PC-3 (cell line): ENCODE measurements around the gene ATG16L1. TPM values are rescaled to one million over a fixed set of nuclear protein-coding genes. Genes with fewer than 3 reads are reported as not detected.

ENCODE experiments used
- ATAC-seq: fragments of 200-7000 bp; cut with Tn5 transposase; 2 replicates; pipeline ENCODE4 v1.9.1; 2020; ENCODE audit warnings: mild to moderate bottlenecking, moderate library complexity
- BruUV-seq: library from RNA; stranded (reverse); fragments of 400-500 nt; replicated peaks from 2 replicates; lab custom pipeline; 2021; lab: Mats Ljungman, UMichigan
- CTCF ChIA-PET: fragments of 300-600 bp; sonication (Branson Sonifier 250); formaldehyde crosslinking; loops from one replicate; lab custom pipeline; 2022; ENCODE audit warnings: antibody characterized with exemption; lab: Charles Lee
- POLR2A ChIA-PET: fragments of 300-600 bp; sonication (Branson Sonifier 250); formaldehyde crosslinking; loops from one replicate; lab custom pipeline; 2022; ENCODE audit warnings: antibody characterized with exemption; ENCODE audit not compliant: unreplicated experiment; lab: Charles Lee
- DNase-seq: peaks from one replicate; pipeline ENCODE4 v3.0.0-alpha.2; 2015
- H2AFZ ChIP-seq: fragments of 300-600 bp; sonication (generic); 2 replicates; pipeline ENCODE4 v1.6.0; 2016; ENCODE audit warnings: antibody characterized with exemption, low read length
- H3F3A ChIP-seq: fragments of 300-600 bp; sonication (generic); one replicate; pipeline ENCODE4 v1.6.0; 2017; ENCODE audit warnings: antibody characterized with exemption, low read length, control low read depth, mild to moderate bottlenecking; ENCODE audit not compliant: unreplicated experiment
- H3K27ac ChIP-seq: fragments of 300-600 bp; sonication (generic); 2 replicates; pipeline ENCODE4 v1.5.1; 2016; ENCODE audit warnings: mild to moderate bottlenecking, low read length
- H3K27me3 ChIP-seq: fragments of 300-600 bp; sonication (generic); 2 replicates; pipeline ENCODE4 v1.6.1; 2016; ENCODE audit warnings: low read length, mixed read lengths
- H3K36me3 ChIP-seq: fragments of 300-600 bp; sonication (generic); 2 replicates; pipeline ENCODE4 v1.6.1; 2016; ENCODE audit warnings: low read depth, mixed run types, low read length, mixed read lengths
- H3K4me1 ChIP-seq: fragments of 300-600 bp; sonication (generic); 2 replicates; pipeline ENCODE4 v1.5.1; 2016; ENCODE audit warnings: low read length; ENCODE audit not compliant: insufficient read depth
- H3K4me2 ChIP-seq: fragments of 300-600 bp; sonication (generic); 2 replicates; pipeline ENCODE4 v1.6.0; 2016; ENCODE audit warnings: low read length
- H3K4me3 ChIP-seq: fragments of 300-600 bp; sonication (generic); 2 replicates; pipeline ENCODE4 v1.5.1; 2016; ENCODE audit warnings: mild to moderate bottlenecking, low read length, mixed read lengths
- H3K79me2 ChIP-seq: fragments of 300-600 bp; sonication (generic); 2 replicates; pipeline ENCODE4 v1.6.1; 2017; ENCODE audit warnings: low read length, mixed read lengths
- H3K9ac ChIP-seq: fragments of 300-600 bp; sonication (generic); 2 replicates; pipeline ENCODE4 v1.6.0; 2016; ENCODE audit warnings: mild to moderate bottlenecking, low read length
- H3K9me2 ChIP-seq: fragments of 300-600 bp; sonication (generic); replicated peaks from 2 replicates; pipeline ENCODE4 v1.6.1; 2016; ENCODE audit warnings: mixed run types, low read length, mixed read lengths
- H3K9me3 ChIP-seq: fragments of 300-600 bp; sonication (generic); 2 replicates; pipeline ENCODE4 v1.6.1; 2016; ENCODE audit warnings: low read length, mixed read lengths
- H4K20me1 ChIP-seq: fragments of 300-600 bp; sonication (generic); 2 replicates; pipeline ENCODE4 v1.6.1; 2016; ENCODE audit warnings: low read length, mixed read lengths
- CTCF ChIP-seq: fragments of 300-600 bp; sonication (generic); conservative IDR thresholded peaks from 2 replicates; pipeline ENCODE4 v1.5.1; 2017; ENCODE audit warnings: antibody characterized with exemption, low read depth, mild to moderate bottlenecking, low read length
- EZH2 ChIP-seq: fragments of 300-600 bp; sonication (generic); IDR thresholded peaks from one replicate; pipeline ENCODE4 v1.6.1; 2017; ENCODE audit warnings: antibody characterized with exemption, mild to moderate bottlenecking, low read length; ENCODE audit not compliant: unreplicated experiment
- EZH2phosphoT487 ChIP-seq: fragments of 300-600 bp; sonication (generic); IDR thresholded peaks from 2 replicates; pipeline ENCODE4 v1.6.1; 2018; ENCODE audit warnings: mild to moderate bottlenecking, antibody characterized with exemption, low read length, borderline replicate concordance
- intact Hi-C: fragments of 100-400 bp; cut with micrococcal nuclease; formaldehyde crosslinking; loops from 2 replicates; pipeline ENCODE4 v1.9.0; 2023
- total RNA-seq: library from RNA; depleted of rRNA; stranded (reverse); fragments of >200 nt; gene quantifications from 2 replicates; pipeline ENCODE4 v1.2.3, GENCODE V29; 2014

Gene ATG16L1
- total RNA-seq, 1 experiment from 2014 or later, result 173 TPM

DNA sequence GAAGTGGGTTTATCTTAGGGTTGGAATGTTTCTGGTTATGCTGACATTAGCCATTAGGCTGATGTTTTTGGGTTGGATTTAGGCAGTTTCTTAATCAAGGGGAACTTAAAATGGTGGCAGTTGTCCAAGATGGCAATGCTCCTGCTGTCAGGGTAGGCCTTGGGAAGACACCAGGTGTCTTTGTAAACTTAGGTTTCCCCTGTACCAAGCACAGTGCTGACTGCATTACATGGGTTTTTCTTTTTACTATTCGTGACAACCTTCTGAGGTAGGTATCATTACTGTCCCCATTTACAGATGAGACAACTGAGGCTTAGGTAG lies 528 bp upstream of the ATG16L1 start:
- H3K27me3 ChIP-seq, result no peaks in the 10 kb centered on the region
- no peak for ATAC-seq
- peaks cover 34% of the 10 kb centered on the region for H4K20me1 ChIP-seq
- peak overlapping the region; percentile 50 for H3K27ac ChIP-seq
- H2AFZ ChIP-seq, result peak overlapping the region; percentile 76
- POLR2A ChIA-PET, result interaction anchor here (1.0 kb wide), 1 partner anchor 221 kb away, joined by 5 read pairs; no protein-coding TSS in a partner anchor
- DNase-seq, result no peak
- no peak overlapping the region for H3K4me3 ChIP-seq
- CTCF ChIA-PET, result interaction anchor here (0.8 to 1.0 kb wide), 3 partner anchors 202 to 263 kb away, joined by 3 to 10 read pairs (median 5); no protein-coding TSS in a partner anchor
- peak overlapping the region; percentile 46 for H3K4me2 ChIP-seq
- H3F3A ChIP-seq, result peaks cover 8% of the 10 kb centered on the region
- peak overlapping the region; percentile 88 for H3K9ac ChIP-seq
- H3K4me1 ChIP-seq, result peaks cover 54% of the 10 kb centered on the region
- no TSS peak for BruUV-seq
- peaks cover 45% of the 10 kb centered on the region for H3K79me2 ChIP-seq
- no peaks in the 10 kb centered on the region for H3K9me2 ChIP-seq
- H3K9me3 ChIP-seq, result no peaks in the 10 kb centered on the region
- intact Hi-C loops, result loop anchor here (1.0 to 10.0 kb wide), 10 partner anchors 194 to 644 kb away; no protein-coding TSS in a partner anchor
- H3K36me3 ChIP-seq, result peaks cover 28% of the 10 kb centered on the region
- TF ChIP-seq EZH2phosphoT487 (no peak), EZH2 (no peak), CTCF (no peak)

DNA sequence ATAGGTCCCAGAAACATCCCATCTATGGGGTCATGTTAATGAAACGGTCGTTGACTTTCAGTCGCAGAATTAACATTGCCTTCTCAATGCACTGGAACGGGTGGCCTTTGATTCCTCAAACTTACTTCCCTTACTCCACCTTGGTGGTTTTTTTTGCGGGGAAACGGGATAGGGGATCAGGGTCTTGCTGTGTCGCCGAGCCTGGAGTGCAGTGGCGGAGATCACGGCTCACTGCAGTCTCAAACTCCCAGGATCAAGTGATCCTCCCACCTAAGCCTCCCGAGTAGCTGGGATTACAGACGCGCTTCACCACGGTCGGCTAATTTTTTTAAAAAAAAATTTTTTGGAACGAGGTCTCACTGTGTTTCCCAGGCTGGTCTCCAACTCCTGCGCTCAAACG lies 754 bp downstream of the ATG16L1 start:
- POLR2A ChIA-PET, result interaction anchor here (0.6 to 0.8 kb wide), 2 partner anchors 166 to 219 kb away, joined by 3 to 4 read pairs; no protein-coding TSS in a partner anchor
- H3K4me1 ChIP-seq, result peaks cover 42% of the 10 kb centered on the region

More for the DNA sequence above, 754 bp downstream of the ATG16L1 start:
- H3K79me2 ChIP-seq, result peaks cover 58% of the 10 kb centered on the region
- no peaks in the 10 kb centered on the region for H3K9me2 ChIP-seq
- intact Hi-C loops, result loop anchor here (5.0 to 10.0 kb wide), 3 partner anchors 193 to 645 kb away; no protein-coding TSS in a partner anchor
- DNase-seq, result no peak
- H3K4me2 ChIP-seq, result peak overlapping the region; percentile 81
- CTCF ChIA-PET, result interaction anchor here (0.6 to 0.7 kb wide), 2 partner anchors 219 to 270 kb away, joined by 4 to 5 read pairs; no protein-coding TSS in a partner anchor
- peaks cover 36% of the 10 kb centered on the region for H3K36me3 ChIP-seq
- H4K20me1 ChIP-seq, result peaks cover 39% of the 10 kb centered on the region
- H2AFZ ChIP-seq, result peak overlapping the region; percentile 74
- H3K4me3 ChIP-seq, result peak overlapping the region; percentile 97
- BruUV-seq, result TSS peak; percentile 31
- peak overlapping the region; percentile 73 for H3K27ac ChIP-seq
- TF ChIP-seq CTCF (no peak), EZH2 (no peak), EZH2phosphoT487 (no peak)
- ATAC-seq, result no peak
- H3K9ac ChIP-seq, result peak overlapping the region; percentile 88
- H3K9me3 ChIP-seq, result no peaks in the 10 kb centered on the region
- H3F3A ChIP-seq, result peaks cover 3% of the 10 kb centered on the region
- H3K27me3 ChIP-seq, result no peaks in the 10 kb centered on the region
